DMS79 (cell line): ENCODE data around the gene PSKH1.
"Not testable (repeated sequence)": the region's sequence is repeated elsewhere in the genome, so short reads cannot be mapped to it uniquely, and the experiment has no call there.

Source experiments
- DNase-seq: peaks from one replicate; lab custom pipeline; 2025; lab: John Stamatoyannopoulos, UW

PSKH1 gene

DNA sequence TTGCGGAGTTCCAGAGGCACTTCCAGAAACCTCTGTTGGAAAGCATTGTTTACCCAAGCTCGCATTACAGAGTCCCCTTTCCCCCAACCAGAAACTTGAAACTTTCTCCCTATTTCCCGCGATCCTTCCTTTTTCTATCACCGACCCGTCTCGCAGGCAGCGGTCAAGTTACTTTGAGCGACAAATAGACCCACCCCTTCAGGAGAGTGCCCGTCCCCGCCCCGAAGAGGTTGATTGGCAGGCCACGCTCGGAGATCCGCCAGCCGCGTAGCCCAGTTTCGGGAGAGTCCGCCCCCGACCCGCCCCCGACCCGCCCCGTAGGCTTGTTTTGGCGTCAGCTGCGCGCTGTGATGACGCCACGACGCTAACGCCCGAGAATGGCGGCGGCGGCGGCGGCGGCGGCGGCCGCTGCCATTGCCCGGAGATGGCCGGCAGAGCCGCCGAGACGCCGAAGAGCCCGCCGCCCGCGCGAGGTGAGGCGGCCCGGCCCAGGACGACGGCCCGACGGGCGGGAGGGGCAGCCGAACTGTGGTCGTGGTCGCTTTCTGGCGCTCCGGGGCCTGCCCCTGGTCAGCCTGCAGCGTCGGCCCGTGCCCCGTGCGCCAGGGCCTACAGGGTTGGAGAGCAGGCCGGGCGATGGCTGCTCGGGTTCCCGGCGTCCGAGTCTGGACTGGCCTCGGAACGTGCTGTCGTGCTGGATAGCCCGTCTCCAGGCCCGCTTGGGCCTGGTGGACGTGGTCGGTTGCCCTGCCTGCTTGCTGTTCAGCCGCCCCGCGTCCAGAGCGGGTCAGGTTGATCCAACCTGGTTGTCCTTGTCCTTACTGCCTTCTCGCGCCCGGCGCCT lies at the start of gene PSKH1:
PSKH1 (plus strand) TSS at position 356 of the 844 bp plus-strand sequence. CDS start 15,496 bp downstream, outside the sequence.
- DNase-seq = peak; percentile 67

DNA sequence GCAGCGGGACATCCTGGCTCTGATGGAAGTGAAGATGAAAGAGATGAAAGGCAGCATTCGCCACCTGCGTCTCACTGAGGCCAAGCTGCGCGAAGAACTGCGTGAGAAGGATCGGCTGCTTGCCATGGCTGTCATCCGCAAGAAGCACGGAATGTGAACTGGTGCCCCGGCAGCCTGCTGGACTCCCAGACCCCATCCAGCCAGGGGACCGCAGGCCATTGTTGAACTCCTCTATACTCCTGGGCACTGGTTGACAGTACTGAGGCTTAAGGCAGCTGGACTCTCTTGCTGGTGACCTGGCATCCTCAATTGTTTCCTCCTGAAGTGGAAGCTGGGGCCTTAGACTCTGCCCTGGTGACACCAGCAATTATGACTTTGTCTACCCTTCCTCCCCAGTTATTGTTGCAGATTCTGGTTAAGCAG lies 49.7 kb upstream of the PSKH1 start:
- DNase-seq = no peak

DNA sequence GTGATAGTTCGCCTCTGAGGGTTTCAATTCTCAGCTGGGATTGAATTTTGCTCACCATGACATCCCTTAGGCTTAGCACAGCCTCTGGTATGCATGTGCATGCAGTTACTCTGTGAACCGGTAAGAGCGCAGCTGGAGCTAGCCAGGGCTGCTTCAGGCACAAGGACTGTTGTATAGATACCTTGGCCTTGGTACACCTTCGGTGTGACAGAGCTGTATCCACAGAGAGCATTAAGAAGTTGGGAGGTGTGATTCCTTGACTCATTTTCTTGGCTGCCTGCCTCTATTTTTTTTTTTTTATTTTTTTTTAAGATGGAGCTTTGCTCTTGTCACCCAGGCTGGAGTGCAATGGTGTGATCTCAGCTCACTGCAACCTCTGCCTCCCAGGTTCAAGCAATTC lies 48.6 kb upstream of the PSKH1 start:
- no peak for DNase-seq

DNA sequence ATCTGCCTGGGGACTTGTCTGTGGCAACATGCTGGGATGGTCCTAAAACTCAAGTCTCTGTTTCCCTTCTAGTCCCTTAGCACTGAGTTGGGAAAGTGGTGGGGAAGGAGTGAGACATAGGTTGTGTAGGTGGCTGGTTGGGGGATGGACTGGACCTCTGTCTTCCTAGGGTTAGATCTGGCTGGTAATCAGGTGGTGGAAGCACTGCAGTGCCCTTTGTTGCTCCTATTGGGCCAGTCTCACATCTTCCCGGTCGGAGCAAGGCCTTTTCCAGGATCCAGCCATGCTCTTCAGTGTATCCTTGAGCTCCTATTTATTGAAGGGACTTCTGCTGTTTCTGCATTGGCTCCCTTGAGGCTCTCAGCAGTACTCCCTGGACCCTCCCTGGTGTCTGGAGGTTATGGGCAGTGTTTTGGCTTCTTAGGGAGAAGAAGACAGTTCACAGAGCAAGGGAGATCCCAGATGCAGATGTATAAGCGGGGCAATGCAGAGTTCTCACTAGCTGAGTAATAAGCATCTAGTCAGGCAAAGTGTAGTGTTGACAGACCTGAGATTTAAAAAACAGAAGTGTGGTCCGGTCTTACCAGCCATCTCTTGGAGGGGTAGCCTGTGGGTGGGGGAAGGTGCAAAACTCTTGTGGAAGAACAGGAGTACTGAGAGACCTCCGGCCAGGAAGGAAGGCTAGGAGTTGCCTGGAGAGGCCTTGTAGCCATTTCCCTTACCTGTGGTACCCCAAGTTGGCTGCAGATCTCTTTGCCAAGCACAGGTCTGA lies 47.6 kb upstream of the PSKH1 start:
- DNase-seq = no peak

DNA sequence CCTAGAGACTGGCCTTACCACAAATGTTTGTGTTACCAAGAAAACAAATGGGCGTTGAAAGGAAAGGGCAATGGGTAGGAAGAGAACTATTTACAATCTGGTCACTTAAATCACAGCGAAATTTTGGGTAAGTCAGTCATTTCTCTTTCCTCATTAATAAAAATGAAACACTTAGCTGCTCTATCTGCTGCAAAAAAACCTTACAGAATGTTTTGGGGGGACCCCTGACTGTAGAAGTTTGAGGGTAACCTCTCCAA lies 47.1 kb upstream of the PSKH1 start:
- DNase-seq = no peak

DNA sequence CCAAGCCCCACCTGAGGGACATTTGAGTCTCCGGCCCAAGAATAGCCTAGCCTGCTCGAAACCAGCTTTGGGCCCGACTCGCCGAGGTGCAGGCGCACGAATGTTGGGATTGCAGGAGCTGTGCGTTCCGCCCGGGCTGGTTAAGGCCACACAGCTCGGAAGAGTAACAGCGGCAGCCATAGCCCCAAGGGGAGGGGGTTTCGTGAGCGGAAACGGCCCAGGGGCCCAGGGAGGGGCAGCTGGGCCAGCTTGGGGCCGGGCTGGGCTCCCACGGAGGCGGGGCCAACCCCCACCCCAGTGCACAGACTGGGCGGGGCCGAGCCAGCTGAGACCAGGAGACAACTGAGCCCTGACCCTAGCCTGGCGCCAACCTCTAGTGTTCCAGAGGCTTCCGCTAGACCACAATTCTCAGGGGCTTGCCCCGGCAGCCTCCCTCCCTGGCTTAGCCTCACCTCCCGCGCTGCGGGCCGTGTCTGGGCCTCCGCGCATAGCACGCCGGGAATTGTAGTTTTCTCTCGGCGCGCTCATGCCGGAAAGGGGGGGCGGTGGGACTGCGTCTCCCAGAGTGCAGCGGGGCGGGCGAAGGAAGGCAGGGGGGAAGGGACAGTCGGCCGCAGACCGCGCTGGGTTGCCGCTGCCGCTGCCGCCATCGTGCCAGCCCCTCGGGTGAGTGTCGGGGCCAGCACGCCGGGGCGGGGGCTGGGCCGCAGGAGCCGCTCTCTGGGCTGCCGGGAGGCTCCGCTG lies 46.6 kb upstream of the PSKH1 start, which contains the start of gene NUTF2:
NUTF2 (plus strand) TSS at position 614 of the 744 bp plus-strand sequence. CDS start 18,198 bp downstream, outside the sequence.
- DNase-seq = peak; percentile 82

DNA sequence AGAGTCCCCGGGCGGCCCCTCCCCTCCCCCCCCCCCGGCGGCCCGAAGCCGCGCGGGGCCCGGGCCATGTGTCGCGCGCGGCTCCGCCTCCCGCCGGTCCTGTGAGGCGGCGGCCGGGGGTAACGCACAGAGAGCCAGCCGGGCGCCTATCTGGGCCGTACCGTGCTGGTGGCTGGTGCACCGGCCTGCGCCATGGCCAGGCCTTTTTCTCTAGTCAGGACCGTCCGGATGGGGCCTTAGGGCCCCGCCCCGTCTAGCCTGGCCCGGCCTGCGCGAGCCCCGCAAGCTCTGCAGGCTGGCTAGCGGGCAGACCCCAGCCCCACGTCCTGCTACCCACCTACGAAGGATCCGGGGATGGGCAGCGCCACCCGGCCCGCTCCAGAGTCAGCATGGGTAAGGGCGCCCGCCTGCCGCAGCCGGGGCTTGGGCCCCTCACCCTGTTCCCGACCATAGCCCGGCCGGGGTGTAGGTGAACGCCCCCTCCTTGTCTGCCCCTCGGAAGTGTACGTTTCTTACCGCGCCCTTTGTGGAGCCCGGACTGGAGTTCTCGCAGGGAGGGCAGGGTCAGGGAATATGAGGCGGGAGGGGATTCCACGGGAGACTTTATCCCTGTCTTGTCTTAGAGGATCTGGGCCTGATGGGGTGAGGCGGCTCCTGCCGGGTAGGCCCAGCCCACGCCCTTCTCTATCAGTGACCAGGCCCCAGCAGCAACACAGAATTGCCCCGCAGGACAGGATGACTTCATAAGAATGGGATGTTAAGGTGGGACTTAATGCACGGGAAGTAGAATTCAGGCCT lies 45.8 kb upstream of the PSKH1 start, which contains the start of gene CENPT:
CENPT (minus strand) TSS at position 630 of the 798 bp plus-strand sequence. CDS start 13,834 bp downstream, outside the sequence.
- DNase-seq = no peak

DNA sequence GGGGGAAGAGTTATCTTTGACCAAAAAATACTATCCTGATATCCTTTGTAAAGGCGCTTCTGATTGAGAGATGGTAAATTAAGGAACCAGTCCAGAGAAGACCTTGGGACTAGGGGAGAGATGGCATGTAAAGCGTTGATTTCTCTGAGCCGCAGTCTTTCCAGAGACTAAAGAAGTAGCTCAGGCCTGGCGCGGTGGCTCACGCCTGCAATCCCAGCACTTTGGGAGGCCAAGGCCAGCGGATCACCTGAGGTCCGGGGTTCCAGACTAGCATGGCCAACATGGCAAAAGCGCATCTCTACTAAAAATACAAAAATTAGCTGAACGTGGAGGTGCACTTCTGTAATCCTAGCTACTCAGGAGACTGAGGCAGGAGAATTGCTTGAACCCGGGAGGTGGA lies 44.9 kb upstream of the PSKH1 start:
- no peak for DNase-seq

DNA sequence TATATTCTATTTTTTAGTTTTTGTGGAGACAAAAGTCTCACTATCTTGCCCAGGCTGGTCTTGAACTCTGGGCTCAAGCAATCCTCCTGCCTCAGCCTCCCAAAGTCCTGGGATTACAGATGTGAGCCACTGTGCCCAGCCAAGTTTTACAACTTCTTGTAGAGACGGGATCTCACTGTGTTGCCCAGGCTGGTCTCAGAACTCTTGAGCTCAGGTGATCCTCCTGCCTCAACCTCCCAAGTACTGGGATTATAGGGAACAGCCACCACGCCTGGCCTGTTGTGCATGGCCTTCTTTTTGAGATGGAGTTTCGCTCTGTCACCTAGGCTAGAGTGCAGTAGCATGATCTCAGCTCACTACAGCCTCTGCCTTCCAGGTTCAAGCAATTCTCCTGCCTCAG lies 39.4 kb upstream of the PSKH1 start:
- DNase-seq = no peak

DNA sequence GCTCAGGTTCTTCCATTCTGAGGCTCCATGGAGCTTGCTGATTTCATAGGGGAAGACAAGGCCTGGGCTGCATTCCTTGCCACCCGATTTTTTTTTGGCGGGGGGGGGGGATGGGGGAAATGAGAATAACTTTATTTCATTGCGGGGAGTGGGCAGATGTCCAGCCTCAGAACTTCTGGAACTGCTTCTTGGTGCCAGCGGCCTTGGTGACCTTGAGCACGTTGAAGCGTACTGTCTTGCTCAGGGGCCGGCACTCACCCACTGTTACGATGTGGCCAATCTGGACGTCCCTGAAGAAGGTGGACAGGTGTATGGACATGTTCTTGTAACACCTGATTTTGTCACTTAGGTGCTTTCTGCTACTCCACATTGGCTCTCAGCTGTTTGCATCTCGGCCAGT lies 37.3 kb upstream of the PSKH1 start:
- DNase-seq = no peak

DNA sequence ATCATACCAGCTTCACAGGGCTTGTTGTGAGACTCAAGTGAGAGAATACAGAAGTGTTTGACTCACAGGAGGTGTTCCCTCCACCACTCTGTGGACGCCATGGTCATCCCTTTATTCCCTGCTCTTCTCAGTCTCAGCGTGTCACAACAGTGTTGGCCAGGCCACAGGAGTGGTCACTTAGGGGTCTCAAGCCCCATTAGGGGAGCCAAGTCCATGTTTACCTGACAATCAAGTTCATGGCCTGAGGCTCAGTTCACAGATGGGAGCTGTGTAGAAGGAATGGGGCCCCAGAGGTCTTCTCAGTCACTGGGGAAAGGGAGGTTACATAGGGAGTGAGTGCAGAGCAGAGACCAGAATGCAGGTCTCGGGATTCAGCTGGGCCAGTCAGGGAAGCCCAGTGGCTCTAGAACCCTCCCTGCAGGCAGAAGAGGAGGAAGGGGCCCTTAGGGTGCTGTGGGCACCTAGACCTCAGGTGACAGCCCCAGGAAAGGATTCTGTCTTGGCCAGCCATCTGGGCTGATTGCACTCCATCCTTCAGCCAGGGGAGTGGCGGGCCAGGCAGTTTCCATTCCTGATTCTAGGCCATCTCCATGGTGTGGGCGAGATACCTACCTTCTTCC lies 36.0 kb upstream of the PSKH1 start:
- DNase-seq = no peak

DNA sequence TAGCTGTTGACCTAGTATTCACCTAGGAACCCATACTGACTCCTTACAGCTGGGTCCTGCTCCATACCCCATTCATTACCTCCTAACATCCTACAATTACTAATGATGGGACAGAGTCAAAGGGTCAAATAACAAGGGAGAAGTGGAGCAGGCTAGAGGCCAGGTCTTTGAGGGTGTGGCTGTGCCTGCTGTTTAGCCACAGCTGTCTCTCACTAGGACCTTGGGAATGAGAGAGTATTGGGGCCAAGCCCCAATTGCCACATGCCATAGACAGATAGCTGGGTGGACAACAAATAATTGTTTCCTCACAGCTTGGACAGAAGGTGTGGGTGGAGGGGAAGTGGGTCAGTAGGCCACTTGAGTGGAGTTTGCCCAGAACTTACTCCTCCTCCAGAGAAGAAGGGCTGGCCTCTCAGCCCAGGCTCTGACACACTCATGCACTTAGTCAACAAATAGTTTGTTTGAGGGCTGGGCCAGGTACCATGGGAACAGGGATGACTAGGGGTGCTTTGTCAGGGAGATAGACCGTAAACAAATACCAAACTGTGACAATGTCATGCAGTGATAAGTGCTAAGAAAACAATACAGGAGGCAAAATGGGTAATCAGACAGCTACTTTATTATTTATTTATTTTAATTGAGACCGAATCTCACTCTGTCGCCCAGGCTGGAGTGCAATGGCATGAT lies 35.4 kb upstream of the PSKH1 start:
- peak; percentile 34 for DNase-seq

DNA sequence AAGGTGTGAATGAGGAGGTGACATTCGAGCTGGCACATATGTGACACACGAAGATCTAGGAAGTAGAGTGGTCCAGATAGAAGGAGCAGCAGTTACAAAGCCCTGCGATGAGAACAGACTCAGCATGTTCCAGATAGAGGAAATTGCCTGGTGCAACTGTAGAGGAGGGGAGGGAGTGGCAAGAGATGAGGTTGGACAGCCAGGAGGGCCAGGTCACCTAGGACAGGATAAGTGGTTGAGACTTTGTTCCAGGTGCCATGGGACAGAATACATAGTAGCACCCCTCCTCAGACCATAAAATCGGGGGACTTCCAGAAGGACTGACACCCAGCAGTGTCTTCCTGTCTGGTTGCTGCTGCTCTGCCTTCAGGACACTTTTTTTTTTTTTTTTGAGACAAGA lies 34.6 kb upstream of the PSKH1 start:
- no peak for DNase-seq

DNA sequence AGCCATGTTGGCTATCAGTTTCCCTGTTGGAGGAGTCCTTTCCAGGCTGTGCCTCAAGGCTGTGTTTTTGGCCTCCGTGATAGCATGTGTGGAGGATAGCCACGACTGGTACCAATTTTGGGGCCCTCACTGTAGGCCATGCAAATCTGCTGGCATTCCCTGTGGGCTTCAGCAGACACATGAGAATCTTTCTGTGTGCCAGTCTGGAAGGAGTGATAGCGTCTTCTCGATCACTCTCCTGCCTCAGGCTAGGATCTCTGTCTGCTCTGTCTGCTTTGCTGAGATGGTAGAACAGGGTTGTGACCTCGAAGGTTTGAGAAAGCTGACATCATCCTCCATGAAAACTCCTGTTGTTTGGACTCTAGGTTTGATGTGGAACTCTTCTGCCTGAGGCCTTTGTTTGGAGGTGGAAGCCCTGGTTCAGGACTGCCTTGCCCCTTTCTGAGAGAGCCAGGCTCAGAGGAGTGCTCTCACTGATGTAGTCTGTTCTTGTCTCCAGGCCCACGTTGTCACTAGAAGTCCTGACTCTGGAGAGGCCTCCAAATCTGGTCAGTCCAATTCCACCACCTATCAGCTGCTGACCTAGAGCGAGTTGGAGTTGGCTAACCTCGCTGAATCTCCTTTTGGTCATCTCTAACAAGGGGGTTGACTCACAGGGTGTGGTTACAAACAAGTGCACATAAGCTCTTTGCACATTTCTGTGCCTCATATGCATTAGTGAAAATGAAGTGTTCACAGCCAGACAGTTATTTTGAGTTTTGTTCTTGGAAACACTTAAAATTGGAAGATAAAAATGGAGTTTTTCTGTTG lies 32.3 kb upstream of the PSKH1 start:
- no peak for DNase-seq

DNA sequence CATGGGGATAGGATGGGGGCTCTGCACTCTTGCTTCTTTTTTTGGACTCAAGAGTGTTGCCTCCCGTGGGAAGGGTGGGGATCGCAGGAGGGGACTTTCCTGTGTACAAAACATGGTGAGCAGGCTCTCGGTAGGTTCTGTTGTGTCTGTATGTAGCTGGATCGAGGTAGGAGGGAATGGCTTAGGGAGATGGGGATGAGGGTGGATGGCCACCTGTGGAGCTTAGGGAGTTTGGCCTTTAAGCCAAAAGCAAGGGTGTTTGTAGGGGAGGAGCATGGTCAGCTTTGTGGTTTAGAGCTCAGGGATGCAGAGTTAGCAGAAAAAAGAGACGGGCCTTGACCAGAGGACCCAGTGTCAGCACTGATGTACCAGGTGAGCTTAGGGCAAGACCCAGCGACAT lies 31.2 kb upstream of the PSKH1 start:
- no peak for DNase-seq

DNA sequence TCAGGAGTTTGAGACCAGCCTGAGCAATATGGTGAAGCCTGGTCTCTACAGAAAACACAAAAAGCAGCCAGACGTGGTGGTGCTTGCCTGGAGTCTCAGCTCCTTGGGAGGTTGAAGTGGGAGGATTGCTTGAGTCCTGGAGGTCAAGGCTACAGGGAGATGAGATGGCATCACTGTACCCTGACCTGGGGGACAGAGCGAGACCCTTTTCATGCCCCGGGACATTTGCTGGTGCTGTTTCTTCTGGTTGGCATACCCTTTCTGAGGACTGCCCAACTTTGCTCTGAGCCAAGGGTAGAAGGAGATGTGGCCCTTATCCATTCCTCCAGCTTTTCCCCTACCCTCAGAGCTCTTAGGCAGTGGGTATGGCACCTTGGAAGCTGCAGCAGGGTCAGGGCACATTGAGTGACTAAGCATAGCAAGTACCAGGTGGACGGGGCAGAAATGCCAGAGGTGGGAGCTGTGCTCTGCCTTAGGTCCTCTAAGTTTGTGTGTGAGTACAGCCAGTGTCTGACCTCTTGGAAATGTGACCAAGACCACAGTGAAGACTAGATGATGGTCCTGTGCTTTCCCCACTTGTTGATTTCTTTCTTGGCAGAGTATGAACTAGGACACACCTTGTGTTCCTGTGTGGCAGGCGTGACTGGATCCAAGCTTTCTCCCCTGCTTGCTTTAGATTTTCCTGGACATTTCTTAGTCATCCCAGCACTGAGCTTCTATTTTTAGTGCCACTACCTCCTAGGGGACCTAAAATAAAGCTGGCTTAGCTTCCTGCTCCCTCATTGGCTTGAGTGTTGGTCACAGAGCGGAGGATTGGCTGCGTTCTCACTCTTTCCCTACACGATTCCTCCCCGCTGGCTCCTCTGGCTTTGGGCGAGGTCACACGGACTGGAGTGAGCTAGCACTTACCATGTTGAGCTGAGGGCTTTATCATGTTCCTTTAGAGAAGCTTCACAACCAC lies 30.2 kb upstream of the PSKH1 start:
- DNase-seq = no peak

DNA sequence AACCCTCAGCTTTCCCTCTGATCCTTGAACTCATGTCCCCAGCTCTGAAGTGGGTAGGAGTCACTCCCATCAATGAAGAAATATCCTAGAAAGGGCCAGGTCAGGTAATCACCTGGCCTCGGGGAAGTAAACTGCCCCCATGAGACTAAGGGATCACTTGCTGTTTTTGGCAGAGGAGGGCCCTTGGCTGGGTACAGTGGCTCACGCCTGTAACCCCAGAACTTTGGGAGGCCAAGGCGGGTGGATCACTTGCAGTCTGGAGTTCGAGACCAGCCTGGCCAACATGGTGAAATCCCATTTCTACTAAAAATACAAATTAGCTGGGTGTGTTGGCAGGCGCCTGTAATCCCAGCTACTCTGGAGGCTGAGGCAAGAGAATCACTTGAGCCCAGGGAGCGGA lies 29.0 kb upstream of the PSKH1 start:
- DNase-seq = not testable (repeated sequence)

DNA sequence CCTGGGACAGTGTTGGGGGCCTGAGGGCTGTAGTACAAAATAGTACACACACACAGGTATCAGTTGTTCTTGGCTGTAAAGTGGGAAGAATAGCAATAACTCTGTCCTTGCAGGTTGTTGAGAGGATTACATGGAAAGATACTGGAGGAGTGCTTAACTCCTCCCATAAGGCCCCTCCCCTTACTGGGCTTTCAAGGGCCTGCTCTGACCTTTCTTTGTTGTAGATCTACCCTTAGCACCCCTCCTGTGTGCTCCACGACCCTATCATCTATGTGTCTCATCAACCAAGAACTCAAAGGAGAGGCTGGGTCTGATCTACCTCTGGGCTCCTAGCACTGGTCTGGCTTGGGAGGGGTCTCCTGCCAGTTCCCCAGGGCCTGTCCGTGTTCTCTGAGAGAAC lies 28.5 kb upstream of the PSKH1 start:
- no peak for DNase-seq

DNA sequence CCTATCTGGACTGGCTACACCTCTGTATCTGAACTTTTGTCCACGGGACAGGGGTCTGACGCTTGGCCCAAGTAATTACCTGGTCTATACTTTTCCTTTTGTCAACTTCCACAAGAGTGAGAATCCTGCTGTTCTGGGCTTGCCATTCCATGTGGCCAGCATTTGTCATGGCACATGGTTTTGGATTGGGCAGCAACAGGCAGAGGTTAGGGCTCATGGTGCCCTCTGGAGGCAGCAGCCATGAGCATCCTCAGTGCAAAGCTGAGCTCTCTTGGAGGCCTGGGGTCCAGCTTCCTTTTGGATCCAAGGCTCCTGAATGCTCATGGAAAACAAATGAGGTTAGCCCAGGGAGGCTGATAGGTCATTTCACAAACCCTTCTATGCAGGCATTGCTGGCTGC lies 27.7 kb upstream of the PSKH1 start:
- DNase-seq = no peak
